PC-3 (cell line): Measurements from ENCODE around the gene TEC. TPM values are rescaled to one million over a fixed set of nuclear protein-coding genes. Genes with fewer than 3 reads are reported as not detected.

Experiments used
- ATAC-seq: fragments of 200-7000 bp; cut with Tn5 transposase; 2 replicates; pipeline ENCODE4 v1.9.1; 2020; ENCODE audit warnings: mild to moderate bottlenecking, moderate library complexity
- BruUV-seq: library from RNA; stranded (reverse); fragments of 400-500 nt; replicated peaks from 2 replicates; lab custom pipeline; 2021; lab: Mats Ljungman, UMichigan
- CTCF ChIA-PET: fragments of 300-600 bp; sonication (Branson Sonifier 250); formaldehyde crosslinking; loops from one replicate; lab custom pipeline; 2022; ENCODE audit warnings: antibody characterized with exemption; lab: Charles Lee
- POLR2A ChIA-PET: fragments of 300-600 bp; sonication (Branson Sonifier 250); formaldehyde crosslinking; loops from one replicate; lab custom pipeline; 2022; ENCODE audit warnings: antibody characterized with exemption; ENCODE audit not compliant: unreplicated experiment; lab: Charles Lee
- DNase-seq: peaks from one replicate; pipeline ENCODE4 v3.0.0-alpha.2; 2015
- H2AFZ ChIP-seq: fragments of 300-600 bp; sonication (generic); 2 replicates; pipeline ENCODE4 v1.6.0; 2016; ENCODE audit warnings: antibody characterized with exemption, low read length
- H3F3A ChIP-seq: fragments of 300-600 bp; sonication (generic); one replicate; pipeline ENCODE4 v1.6.0; 2017; ENCODE audit warnings: antibody characterized with exemption, low read length, control low read depth, mild to moderate bottlenecking; ENCODE audit not compliant: unreplicated experiment
- H3K27ac ChIP-seq: fragments of 300-600 bp; sonication (generic); 2 replicates; pipeline ENCODE4 v1.5.1; 2016; ENCODE audit warnings: mild to moderate bottlenecking, low read length
- H3K27me3 ChIP-seq: fragments of 300-600 bp; sonication (generic); 2 replicates; pipeline ENCODE4 v1.6.1; 2016; ENCODE audit warnings: low read length, mixed read lengths
- H3K36me3 ChIP-seq: fragments of 300-600 bp; sonication (generic); 2 replicates; pipeline ENCODE4 v1.6.1; 2016; ENCODE audit warnings: low read depth, mixed run types, low read length, mixed read lengths
- H3K4me1 ChIP-seq: fragments of 300-600 bp; sonication (generic); 2 replicates; pipeline ENCODE4 v1.5.1; 2016; ENCODE audit warnings: low read length; ENCODE audit not compliant: insufficient read depth
- H3K4me2 ChIP-seq: fragments of 300-600 bp; sonication (generic); 2 replicates; pipeline ENCODE4 v1.6.0; 2016; ENCODE audit warnings: low read length
- H3K4me3 ChIP-seq: fragments of 300-600 bp; sonication (generic); 2 replicates; pipeline ENCODE4 v1.5.1; 2016; ENCODE audit warnings: mild to moderate bottlenecking, low read length, mixed read lengths
- H3K79me2 ChIP-seq: fragments of 300-600 bp; sonication (generic); 2 replicates; pipeline ENCODE4 v1.6.1; 2017; ENCODE audit warnings: low read length, mixed read lengths
- H3K9ac ChIP-seq: fragments of 300-600 bp; sonication (generic); 2 replicates; pipeline ENCODE4 v1.6.0; 2016; ENCODE audit warnings: mild to moderate bottlenecking, low read length
- H3K9me2 ChIP-seq: fragments of 300-600 bp; sonication (generic); replicated peaks from 2 replicates; pipeline ENCODE4 v1.6.1; 2016; ENCODE audit warnings: mixed run types, low read length, mixed read lengths
- H3K9me3 ChIP-seq: fragments of 300-600 bp; sonication (generic); 2 replicates; pipeline ENCODE4 v1.6.1; 2016; ENCODE audit warnings: low read length, mixed read lengths
- H4K20me1 ChIP-seq: fragments of 300-600 bp; sonication (generic); 2 replicates; pipeline ENCODE4 v1.6.1; 2016; ENCODE audit warnings: low read length, mixed read lengths
- CTCF ChIP-seq: fragments of 300-600 bp; sonication (generic); conservative IDR thresholded peaks from 2 replicates; pipeline ENCODE4 v1.5.1; 2017; ENCODE audit warnings: antibody characterized with exemption, low read depth, mild to moderate bottlenecking, low read length
- EZH2 ChIP-seq: fragments of 300-600 bp; sonication (generic); IDR thresholded peaks from one replicate; pipeline ENCODE4 v1.6.1; 2017; ENCODE audit warnings: antibody characterized with exemption, mild to moderate bottlenecking, low read length; ENCODE audit not compliant: unreplicated experiment
- EZH2phosphoT487 ChIP-seq: fragments of 300-600 bp; sonication (generic); IDR thresholded peaks from 2 replicates; pipeline ENCODE4 v1.6.1; 2018; ENCODE audit warnings: mild to moderate bottlenecking, antibody characterized with exemption, low read length, borderline replicate concordance
- intact Hi-C: fragments of 100-400 bp; cut with micrococcal nuclease; formaldehyde crosslinking; loops from 2 replicates; pipeline ENCODE4 v1.9.0; 2023
- total RNA-seq: library from RNA; depleted of rRNA; stranded (reverse); fragments of >200 nt; gene quantifications from 2 replicates; pipeline ENCODE4 v1.2.3, GENCODE V29; 2014

Gene TEC
- total RNA-seq, 1 experiment from 2014 or later: 10.4 TPM

GRCh38 chr4:48162162-48162561 lies 107.5 kb downstream of the TEC start:
- H3K79me2 ChIP-seq: no peaks in the 10 kb centered on the region
- no peaks in the 10 kb centered on the region for H3K36me3 ChIP-seq
- CTCF ChIA-PET: no interaction called here
- peak; percentile 61 for ATAC-seq
- peak; percentile 31 for DNase-seq
- H3K9ac ChIP-seq: no peak overlapping the region
- peaks cover 9% of the 10 kb centered on the region for H3K4me1 ChIP-seq
- BruUV-seq: no TSS peak
- no peaks in the 10 kb centered on the region for H3K9me2 ChIP-seq
- H2AFZ ChIP-seq: no peak overlapping the region
- peak overlapping the region; percentile 18; the same call in 1 of the 2 replicates for H3K27ac ChIP-seq
- intact Hi-C loops: no loop called here
- no peak for TF ChIP-seq EZH2phosphoT487
- no peak for TF ChIP-seq CTCF
- TF ChIP-seq EZH2: no peak
- no peak overlapping the region for H3K4me2 ChIP-seq
- H4K20me1 ChIP-seq: no peaks in the 10 kb centered on the region
- H3K27me3 ChIP-seq: no peaks in the 10 kb centered on the region
- H3K9me3 ChIP-seq: no peaks in the 10 kb centered on the region
- POLR2A ChIA-PET: no interaction called here
- H3K4me3 ChIP-seq: no peak overlapping the region
- H3F3A ChIP-seq: no peaks in the 10 kb centered on the region

- peaks cover 17% of the 10 kb centered on the region for H3K36me3 ChIP-seq
- H3K9me2 ChIP-seq: no peaks in the 10 kb centered on the region
- H3K27me3 ChIP-seq: no peaks in the 10 kb centered on the region
- H3K27ac ChIP-seq: no peak overlapping the region
- DNase-seq: no peak
- no peaks in the 10 kb centered on the region for H3K9me3 ChIP-seq
- no peak overlapping the region for H3K4me2 ChIP-seq
- no TSS peak for BruUV-seq
- ChIA-PET CTCF (no interaction called here), POLR2A (no interaction called here)
- no peaks in the 10 kb centered on the region for H4K20me1 ChIP-seq
- no peak for ATAC-seq
- no peak overlapping the region for H3K9ac ChIP-seq
- intact Hi-C loops: no loop called here
- no peaks in the 10 kb centered on the region for H3F3A ChIP-seq
- TF ChIP-seq EZH2phosphoT487: no peak
- TF ChIP-seq EZH2: no peak
- TF ChIP-seq CTCF: no peak
- no peak overlapping the region for H2AFZ ChIP-seq
- no peak overlapping the region for H3K4me3 ChIP-seq
- no peaks in the 10 kb centered on the region for H3K79me2 ChIP-seq
- peaks cover 5% of the 10 kb centered on the region for H3K4me1 ChIP-seq
Measured at GRCh38 chr4:48157271-48157670, 112.4 kb downstream of the TEC start.

GRCh38 chr4:48156423-48156822 lies 113.2 kb downstream of the TEC start:
- no TSS peak for BruUV-seq
- no peaks in the 10 kb centered on the region for H3F3A ChIP-seq
- no peak for TF ChIP-seq CTCF
- TF ChIP-seq EZH2: no peak
- TF ChIP-seq EZH2phosphoT487: no peak
- no peak overlapping the region for H3K4me2 ChIP-seq
- H3K4me3 ChIP-seq: no peak overlapping the region
- H3K9me3 ChIP-seq: no peaks in the 10 kb centered on the region
- POLR2A ChIA-PET: no interaction called here
- H3K9me2 ChIP-seq: no peaks in the 10 kb centered on the region
- H3K36me3 ChIP-seq: peaks cover 17% of the 10 kb centered on the region
- H3K79me2 ChIP-seq: no peaks in the 10 kb centered on the region
- no peaks in the 10 kb centered on the region for H4K20me1 ChIP-seq
- CTCF ChIA-PET: no interaction called here
- DNase-seq (no peak), ATAC-seq (no peak)
- H3K27ac ChIP-seq: no peak overlapping the region
- H3K27me3 ChIP-seq: no peaks in the 10 kb centered on the region
- no peak overlapping the region for H2AFZ ChIP-seq
- intact Hi-C loops: no loop called here
- H3K4me1 ChIP-seq: no peaks in the 10 kb centered on the region
- H3K9ac ChIP-seq: no peak overlapping the region
